Left kidney (tissue), 2 donors: ENCODE measurements around the gene PRRX2. TPM values are rescaled to one million over a fixed set of nuclear protein-coding genes. Genes with fewer than 3 reads are reported as not detected.
A peak's percentile ranks its signal among the peaks of the same experiment; 100 is the strongest.
"Not testable (repeated sequence)": the region's sequence is repeated elsewhere in the genome, so short reads cannot be mapped to it uniquely, and the experiment has no call there.

Experiments used
- DNase-seq: peaks from one replicate; pipeline ENCODE4 v3.0.0-alpha.2; 2013
- polyA plus RNA-seq: library from polyadenylated mRNA; unstranded; fragments of 120-200 nt; gene quantifications from one replicate; pipeline ENCODE4 v1.2.1, GENCODE V29; 2013; ENCODE audit not compliant: insufficient read length

Gene PRRX2
- polyA plus RNA-seq, 1 donor, result 0.52 TPM

DNA sequence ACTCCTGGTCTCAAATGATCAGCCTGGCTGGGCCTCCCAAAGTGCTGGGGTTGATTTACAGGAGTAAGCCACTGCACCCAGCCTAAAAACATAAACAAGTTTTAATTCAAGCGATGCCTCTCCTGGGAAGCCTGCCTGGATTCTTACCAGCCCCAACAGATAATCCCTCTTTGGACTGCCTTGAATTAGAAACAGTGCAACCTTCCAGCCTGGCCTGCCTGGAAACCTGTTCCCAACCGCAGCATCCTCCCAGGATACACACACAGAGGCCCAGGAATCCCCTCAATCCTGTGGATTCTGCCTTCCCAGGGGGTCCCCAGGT lies 68.1 kb downstream of the PRRX2 start:
- DNase-seq, result no peak

DNA sequence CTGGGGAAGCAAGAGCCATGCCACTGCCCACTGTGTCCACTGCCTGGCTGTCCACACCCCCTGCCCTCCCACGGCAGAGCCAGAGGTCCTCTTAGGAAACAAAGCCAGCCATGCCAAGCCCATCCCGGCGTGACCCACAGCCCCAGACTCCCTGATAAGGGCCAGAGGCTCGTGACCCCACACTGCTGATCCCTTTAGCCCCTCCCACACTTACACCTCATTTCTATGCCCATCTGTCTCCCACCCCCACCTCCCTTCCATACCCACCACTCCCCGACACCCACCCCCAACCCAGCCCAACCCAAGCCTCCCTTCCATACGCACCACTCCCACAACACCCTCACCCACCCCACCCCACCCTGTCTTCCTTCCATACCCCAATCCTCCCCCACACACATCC lies 70.1 kb downstream of the PRRX2 start:
- no peak for DNase-seq

DNA sequence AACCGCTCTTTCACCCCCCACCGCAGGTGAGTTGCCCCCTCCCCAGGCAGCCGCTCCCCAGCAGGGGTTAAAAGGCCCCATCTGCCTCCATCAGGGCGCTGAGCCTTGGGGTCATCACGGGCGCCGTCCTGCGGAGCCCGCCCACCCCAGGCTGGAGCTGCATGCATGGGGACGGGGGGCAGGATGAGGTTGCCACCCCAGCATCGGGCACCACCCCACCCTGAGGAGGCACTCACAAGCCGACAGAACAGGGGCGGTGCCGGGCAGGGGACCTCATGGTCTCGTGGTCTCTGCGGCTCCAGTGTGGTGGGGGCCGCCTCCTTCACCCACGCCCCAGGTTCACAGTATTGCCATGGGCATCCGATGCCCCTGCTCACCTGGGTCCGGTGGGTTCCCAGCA lies 70.9 kb downstream of the PRRX2 start:
- DNase-seq, result no peak

DNA sequence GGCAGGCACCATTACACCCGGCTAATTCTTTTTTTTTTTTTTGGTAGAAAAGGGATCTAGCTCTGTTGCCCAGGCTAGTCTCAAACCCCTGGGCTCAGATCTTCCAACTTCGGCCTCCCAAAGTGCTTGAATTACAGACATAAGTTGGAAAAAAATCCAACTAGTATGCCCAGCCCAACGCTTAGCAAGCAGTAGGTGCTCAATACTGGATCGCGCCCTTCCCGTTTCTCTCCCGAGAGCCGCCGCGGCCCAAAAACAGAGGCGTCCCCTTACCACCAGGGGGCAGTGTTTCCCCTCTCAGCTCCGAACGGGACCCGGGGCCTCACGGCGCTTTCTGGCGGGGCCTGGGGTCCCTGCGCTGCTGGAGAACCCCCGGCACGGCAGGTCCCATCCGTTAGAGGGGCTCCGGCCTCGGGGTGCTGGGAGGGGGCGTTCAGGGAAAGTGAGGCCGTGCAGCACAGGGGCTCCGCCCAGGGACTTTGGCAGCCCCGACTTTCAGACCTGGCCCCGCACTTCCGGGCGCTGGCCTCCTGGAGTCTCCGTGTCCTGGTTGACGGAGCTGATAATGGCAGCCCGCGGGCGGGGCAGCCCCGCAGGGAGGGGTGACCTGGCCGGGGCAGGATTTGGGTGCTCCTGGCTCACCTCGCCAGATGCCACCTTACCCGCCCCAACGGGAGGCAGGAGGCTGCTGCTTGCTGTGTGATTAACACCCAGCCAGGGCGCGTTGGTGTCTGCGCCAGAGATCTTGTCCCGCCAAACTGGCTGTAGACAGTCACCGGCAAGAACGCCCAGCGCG lies 72.2 kb downstream of the PRRX2 start:
- peak; percentile 84 for DNase-seq

DNA sequence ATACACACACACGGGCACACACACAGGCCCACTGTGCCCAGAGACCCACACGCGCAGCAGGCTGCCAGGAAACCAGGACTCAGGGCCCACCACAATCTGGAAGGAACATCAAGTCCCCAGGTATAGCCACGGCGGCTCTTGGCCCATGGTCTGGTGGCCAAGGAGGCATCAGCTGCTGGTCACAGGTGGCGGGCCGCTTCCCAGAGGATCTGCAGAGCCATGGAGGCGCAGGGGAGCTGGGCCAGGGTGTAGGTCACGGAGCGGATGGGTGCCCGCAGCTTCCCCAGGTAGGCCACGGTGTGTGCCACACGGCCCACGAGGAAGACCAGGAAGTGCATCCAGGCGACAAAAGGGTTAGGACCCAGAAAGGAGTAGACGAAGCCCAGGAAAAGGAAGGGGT lies 74.0 kb downstream of the PRRX2 start:
- DNase-seq, result no peak

DNA sequence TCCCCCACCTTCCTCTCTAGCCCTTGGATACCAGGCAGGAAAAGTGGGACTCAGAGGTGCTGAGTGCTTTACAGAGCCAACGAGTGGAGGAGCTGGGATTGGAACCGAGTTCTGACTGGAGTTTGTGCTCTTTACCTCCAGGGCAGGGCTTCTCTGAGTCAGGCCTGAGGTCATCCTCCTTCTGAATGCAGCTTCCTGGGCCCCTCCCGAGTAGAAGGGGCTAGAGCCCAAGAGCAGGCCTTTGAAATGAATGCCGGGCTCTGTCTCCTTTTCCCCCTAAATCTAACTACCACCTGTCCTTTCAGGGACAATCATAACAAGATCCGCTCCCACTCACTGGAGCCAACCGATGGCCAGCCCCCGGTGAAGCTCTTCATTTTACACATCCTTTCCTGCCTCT lies 74.7 kb downstream of the PRRX2 start:
- DNase-seq, result no peak

DNA sequence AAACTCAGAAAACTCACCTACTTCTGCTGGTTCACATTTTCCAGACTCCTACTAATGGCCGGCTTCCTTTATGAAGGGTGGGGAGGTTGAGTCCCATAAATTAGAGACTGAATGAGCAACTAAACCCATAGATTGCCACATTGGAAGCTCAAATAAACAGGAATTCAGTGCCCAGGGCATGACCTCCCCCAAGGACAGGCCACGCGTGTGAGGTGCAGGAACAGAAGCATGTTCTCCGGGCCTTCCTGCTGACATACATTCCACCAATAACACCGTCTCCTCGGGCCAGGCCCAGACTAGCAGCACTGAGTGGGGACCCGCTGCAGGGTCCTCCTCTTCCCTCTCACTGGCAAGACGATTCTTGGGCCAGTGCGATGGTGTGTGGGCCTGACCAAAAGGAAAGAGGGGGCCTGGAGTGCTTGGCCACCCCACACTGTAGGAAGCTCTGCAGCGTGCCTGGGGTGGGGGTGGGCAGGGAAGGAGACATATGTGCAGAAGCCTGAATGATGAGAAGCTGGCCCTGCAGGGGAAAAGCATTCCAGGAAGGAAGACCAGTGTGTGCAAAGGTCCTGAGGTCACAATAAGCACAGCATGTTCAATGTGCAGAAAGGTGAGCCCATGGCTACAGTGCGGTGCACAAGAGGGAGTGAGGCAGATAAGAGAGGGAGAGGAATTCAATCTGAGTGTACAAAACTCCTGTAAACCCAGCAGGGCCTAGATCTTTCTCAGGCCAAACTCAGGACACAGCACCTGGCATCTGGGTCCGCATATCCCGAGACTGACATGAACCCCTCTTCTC lies 75.4 kb downstream of the PRRX2 start:
- DNase-seq, result no peak

DNA sequence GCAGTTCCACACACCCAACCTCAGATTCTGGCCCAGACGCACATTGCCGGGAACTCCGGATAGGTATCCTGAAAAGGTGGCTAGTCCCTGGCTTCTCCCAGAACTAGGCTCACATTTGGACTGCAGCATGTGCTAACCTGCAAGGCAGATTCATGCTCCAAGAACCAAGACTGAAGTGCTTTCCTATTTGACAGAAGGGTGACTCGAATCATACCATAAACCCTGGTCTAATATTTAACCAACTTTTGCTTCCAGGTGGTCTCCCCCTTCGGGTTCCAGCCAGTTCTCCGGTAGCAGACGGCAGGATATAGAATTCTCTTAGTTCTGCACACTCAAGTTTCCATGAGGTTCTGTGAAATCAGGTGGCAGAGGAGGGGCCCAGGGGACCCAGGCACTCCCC lies 79.8 kb downstream of the PRRX2 start:
- no peak for DNase-seq

DNA sequence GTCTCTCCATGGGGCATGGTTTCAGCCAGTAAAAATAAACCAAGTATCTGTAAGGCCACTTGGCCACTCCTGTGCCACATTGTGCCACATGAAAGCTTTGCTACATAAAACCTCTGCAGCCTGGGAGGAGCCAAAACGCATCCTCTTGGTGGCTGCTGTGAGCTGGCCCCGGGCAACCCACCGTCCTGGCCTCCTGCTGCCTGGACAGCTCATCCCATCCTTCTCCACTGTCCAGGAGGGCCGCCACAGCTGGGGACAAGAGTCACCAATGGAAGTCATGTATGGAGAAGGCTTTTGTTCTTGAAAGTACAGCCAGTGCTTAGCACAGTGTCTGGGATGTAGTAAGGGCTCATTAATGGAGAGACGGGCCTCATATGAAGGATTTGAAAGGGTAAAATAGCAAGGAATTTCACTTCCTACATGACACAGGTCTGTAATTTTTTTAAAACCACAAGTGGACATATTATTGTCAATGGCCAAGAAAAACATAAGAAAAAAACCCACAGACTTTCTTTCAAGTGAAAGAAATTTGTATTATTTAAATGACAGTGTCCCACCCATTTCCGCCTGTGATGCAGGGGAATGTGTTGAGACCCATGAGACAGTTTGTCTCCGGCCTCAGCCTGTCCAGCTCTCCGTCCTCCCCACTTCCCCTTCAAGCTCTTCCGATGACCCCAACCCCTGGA lies 80.8 kb downstream of the PRRX2 start:
- DNase-seq, result no peak

DNA sequence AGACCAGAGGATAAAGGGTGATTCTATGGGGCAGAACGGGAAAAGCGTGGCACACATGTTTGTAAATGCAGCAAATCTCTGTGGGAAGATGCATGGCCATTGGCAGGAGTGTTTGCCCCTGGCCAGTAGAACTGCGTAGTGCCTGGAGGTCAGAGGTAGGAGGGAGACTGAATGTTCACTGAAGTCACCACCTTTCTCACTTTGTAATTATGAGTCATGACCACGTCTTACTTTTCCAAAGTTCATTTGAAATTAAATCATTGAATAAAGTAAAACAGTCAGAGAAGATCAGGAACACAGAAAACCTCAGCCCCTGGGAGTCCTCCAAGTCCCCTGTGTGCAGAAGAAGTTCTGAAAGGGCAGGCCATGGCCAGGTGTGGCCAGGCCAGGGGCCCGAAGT lies 82.8 kb downstream of the PRRX2 start:
- no peak for DNase-seq

DNA sequence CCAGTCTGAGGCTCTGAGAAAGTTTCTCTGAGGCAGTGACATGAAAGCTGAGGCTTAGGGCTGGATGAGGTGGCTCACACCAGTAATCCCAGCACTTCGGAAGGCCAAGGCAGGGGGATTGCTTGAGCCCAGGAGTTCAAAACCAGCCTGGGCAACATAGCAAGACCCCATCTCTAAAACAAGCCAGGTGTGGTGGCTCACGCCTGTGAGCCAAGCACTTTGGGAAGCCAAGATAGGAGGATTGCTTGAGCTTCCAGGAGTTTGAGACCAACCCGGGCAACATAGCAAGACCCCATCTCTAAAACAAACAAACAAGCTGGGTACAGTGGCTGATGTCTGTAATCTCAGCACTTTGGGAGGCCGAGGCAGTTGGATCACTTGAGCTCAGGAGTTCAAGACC lies 83.6 kb downstream of the PRRX2 start:
- DNase-seq, result not testable (repeated sequence)

DNA sequence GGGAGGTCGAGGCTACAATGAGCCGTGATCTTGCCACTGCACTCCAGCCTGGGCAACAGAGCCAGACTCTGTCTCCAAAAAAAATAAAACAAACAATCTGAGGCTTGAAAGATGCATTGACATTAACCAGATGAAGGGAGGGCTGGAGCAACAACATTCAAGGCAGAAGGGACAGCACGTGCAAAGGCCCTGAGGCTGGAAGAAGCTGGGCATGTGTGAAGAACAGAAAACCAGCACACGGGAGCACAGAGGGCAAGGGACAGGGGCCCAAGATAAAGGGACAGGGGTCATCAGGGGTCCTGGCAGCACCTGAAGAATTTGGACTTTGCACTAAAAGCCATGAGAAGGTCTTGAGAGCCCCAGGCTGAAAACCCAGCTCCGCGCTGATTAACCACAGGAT lies 84.1 kb downstream of the PRRX2 start:
- no peak for DNase-seq

DNA sequence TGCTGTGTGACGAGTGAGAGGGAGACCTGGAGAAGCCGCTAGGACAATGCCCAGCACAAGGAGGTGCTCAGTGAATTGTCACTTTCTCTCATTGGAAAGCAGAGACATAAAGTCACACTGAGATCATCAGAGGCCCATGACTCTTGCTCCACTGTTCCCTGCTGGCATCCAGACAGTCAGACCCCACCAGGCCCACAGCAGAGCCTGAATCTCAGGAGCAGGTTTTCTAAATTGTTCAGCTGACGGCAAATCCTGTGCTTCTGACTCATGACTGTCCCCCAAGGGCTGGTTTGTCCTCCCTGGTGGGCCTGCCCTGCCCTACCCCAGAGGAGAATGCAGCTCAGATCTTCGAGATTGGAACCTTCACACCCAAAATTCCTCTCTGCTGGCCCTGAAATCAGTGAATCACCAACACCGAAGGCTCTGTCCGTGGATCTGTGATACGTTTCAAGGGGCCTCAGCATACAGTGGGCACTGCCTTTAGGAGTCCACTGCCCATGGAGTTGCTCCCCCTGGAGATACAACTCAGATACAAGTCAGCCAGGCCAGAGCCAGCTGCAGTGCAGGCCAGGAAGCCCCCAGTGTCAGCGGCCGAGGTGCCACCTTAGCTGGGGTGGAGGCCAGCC lies 84.7 kb downstream of the PRRX2 start:
- DNase-seq, result no peak

DNA sequence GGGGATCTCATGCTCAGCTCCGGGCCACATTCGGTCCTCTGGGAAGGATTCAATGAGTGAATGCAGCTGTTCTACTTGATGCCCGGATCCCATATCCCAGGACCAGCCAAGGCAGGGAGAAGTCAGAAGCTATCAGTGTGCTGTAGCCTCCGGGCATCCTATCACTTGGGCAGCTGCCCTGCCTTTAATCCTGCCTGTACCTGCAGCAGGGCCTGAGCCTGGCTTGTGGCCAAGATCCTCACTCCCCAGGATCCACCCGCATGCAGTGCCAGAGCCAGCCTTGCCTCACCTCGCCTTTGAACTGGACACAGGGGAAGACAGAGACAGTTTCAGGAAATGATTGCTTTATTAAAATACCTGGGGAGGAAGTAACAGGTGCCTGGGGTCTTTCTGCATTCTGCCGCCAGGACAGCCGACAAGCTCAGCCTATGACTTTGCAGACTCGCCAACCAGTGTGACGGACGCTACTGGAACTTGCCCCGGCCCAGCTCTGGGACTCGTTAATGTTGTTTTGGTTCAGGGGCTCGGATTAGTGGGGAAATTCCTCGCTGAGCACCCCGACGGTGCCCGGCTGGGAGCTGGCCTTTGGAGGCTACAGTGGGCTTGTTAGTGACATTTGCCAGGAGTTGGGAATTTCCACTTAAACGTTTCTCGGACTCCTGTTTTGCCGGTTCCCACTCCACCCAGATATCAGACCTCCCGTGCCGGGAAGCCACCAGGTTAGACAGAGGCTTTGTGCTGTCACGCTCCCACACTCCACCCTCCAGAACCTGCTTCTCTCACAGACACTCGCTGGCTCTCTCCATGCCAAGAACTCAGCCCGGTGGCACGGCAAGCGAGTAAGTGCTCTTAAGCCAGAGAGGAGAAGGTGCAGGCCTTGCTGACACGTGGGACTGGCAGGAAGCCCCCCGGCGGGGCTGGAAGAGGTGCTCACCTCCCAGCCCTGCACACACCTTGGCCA lies 86.7 kb downstream of the PRRX2 start:
- DNase-seq, result no peak

DNA sequence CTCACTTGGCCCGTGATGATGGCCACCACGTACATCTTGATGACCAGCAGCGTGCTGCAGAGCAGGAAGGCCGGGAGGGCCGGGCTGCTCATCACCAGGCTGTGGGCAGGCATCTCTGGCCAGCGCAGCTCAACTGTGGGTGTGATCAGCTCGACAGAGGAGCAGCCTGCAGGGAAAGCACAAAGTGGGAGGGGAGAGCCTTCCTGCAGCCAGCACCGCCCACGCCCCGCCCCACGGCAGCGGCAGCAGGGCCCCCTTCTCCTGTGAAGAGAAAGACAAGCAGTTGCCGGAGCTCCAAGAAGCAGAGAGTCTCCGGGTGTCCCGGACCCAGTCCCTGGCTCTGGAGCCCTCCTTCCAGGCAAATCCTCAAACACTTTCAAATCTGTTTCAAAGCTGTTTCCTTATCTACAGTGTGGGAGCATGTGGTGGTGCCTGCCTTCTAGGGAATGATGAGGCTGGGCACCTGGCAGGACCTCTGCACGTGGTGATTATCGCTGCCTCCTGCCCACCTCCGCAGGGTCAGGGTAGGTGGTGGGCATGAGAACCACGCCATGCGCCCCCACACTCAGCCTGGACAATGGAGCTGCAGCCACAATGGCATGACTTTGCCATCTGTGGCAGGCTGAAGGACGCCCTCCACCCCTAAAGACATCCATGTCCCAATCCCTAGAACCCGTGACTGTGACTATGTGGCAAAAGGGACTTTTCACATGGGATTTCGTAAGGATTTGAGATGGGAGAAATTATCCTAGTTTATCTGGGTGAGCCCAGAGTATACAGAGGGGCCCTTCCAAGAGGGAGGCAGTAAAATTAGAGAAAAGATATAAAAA lies 87.7 kb downstream of the PRRX2 start, which contains the start of gene PTGES:
PTGES (minus strand) TSS at position 143 of the 830 bp plus-strand sequence; CDS start at position 113, 30 bp downstream.
- DNase-seq, result peak; percentile 62

DNA sequence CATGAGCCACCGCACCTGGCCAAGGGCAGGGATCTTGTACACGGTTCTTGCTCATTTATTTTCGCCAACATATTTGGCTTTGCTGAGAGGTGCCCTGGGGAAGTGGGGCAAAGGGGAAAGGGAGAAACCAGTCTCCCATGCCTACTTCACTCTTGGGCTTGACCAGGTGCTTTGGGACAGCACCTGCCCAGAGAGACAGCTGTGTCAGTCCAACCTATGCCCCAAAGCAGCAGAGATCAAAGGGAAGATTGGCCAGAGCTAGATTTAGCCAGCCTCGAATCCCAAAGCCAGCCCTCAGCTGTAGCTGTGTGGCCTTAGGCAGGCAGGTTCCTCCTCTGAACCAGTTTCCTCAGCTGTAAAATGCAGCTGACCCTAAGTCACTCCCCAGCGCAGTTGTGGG lies 89.7 kb downstream of the PRRX2 start:
- DNase-seq, result no peak

DNA sequence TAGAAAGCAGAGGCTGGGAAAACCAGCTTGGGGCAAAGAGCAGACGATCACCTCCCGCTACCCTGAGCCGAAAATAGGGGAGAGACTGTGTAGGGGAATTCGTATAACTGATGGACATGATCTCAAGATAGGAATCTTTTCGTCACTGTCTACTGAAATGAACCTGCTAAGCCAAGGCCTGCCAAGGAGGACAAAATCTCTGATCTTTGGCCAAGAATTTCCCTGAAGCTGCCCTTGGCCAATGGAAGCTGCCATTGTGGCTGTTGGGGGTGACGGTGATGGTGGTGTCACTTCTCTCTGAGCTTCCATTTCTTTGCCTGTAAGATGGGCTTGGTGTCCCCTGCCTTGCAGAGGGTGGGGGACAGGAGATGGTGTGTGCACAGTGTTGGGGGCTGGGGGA lies 90.7 kb downstream of the PRRX2 start:
- no peak for DNase-seq

DNA sequence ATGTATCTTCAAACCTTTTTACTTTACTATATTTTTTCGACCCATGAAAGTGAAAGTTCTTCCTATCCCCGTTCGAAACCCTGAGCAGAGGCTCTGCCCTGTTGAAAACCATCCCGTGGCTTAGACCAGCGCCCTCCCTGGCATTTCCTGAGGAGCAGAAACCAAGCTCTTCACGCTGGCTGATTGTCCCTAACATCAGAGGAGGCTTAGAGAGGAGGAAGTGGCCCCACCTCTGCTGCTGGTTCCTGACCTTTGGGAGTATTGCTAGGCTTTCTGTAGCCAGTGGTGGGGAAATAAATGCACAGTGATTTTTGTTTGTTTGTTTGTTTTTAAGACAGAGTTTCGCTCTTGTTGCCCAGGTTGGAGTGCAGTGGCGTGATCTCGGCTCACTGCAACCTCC lies 91.6 kb downstream of the PRRX2 start:
- DNase-seq, result no peak

DNA sequence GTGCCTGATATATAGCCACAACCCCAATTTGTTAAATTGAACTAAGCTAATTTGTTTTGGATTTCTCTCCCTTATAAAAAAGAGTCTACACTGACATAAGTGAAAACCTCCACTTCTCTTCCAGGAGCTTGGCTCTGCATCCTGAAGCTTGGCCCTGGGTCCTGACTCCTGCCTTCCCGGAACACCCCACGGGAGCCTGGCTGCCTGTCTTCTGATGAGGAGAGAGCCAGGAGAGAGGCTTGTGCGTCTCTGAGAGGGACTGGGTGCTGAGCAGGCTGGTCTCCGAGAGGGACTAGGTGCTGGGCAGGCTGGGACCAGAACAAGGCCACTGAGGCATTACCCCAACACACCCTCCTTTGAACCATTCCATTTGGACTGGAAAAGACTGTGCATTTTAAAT lies 93.9 kb downstream of the PRRX2 start:
- no peak for DNase-seq

DNA sequence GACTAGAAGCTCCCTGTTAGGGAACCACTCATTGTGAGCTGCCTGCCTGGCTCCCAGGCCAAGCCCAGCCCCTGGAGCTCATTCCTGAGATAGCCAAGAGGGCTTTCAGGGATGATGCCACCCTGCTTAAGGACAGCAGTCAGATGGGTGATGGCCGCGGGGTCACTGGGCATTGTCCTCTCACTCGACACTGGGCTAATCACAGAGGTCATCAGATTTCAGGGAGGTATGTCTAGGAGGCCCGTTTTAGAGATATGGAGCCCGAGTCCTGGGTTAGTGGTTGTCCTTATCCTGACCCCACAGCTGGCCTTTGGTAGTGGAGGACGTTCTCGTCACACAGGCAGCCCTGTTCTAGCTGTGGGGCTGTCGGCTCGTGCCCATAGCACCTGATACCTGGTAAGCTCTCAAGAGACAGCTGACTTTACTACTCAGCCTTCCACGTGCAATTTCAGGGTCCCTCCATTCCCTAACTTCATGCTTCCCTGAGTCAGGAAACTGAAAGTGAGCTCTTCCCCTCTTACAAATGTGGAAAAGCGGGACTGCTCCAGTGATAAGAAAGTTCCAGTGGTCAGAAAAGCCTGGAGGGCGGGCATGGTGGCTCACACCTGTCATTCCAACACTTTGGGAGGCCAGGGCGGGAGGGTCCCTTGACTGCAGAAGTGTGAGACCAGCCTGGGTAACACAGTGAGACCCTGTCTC lies 94.5 kb downstream of the PRRX2 start:
- no peak for DNase-seq
